ENCODE data around the gene ABI3BP.
"Not testable (repeated sequence)": the region's sequence is repeated elsewhere in the genome, so short reads cannot be mapped to it uniquely, and the experiment has no call there.

ABI3BP gene, protein sequence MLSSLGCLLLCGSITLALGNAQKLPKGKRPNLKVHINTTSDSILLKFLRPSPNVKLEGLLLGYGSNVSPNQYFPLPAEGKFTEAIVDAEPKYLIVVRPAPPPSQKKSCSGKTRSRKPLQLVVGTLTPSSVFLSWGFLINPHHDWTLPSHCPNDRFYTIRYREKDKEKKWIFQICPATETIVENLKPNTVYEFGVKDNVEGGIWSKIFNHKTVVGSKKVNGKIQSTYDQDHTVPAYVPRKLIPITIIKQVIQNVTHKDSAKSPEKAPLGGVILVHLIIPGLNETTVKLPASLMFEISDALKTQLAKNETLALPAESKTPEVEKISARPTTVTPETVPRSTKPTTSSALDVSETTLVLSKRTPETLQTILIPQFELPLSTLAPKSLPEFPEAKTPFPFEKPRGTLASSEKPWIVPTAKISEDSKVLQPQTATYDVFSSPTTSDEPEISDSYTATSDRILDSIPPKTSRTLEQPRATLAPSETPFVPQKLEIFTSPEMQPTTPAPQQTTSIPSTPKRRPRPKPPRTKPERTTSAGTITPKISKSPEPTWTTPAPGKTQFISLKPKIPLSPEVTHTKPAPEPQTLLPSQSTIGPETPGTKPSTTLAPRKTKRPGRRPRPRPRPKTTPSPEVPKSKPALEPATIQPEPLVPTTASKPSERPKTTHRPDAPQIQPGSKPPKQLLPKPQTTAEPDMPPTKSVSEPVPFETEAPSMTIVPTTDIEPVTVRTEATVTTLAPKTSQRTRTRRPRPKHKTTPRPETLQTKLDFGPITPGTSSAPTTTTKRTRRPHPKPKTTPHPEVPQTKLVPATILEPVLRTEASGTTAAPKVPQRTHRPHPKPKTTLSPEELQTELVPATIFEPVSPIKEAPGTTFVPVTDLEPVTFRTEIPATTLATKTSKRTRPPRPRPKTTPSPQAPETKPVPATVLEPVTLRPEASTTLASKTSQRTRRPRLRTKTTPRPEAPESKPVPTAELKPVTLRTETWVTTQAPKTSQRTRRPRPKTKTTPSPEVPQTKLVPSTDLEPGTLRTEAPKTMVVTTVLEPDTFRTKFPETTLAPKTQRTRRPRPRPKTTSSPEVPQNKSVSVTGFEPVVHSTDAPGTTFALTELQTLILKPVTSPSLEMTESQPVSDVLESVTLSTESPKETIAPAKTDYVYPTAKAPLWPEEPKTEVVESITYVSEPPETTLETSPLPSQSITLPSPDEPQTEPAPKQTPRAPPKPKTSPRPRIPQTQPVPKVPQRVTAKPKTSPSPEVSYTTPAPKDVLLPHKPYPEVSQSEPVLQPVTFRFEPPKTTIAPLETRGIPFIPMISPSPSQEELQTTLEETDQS (N-terminal part only)

DNA sequence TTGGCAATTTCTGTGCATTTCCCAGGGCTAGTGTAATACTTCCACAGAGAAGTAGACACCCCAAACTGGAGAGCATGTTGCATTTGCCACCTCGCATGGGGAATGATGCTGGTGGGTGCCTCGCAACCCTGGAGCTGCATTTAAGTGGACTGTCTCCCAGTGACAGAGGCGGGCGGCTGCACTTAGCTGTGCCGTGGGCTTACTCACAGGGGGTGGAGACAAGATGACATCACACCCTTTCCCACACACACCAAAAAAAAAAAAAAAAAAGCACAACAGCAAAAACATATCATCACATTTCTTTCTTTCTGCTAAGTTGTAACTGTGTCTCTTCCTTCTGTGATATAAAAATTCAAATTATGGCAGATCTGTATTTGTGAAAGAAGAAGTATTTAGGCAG is at the start of gene ABI3BP:
Gene ABI3BP (minus strand): TSS at position 113 of the 400 bp plus-strand sequence. CDS start 37 bp downstream, at position 76.
- no peak for DNase-seq (ENCODE audit: low read depth in 3 of 3)

DNA sequence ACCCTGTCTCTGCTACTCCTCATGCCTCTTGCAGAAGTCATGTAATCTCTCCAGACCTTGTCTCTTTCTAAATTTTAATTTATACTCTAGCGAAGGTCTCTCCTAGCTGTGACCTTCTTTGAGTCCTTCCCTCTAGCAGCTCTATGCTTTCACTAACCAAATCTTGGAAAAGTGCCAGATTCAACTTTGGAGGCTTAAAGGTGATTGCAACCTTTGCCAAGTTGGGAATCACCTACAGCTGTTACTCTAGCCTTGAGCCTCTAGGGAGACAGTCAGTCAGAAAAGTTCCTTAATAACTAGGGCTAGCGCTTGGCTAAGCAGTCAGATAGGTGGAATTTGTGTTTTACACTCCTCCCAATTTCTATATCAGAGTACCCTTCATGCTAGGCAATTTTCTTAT is 46.1 kb upstream of the ABI3BP start:
- no peak for DNase-seq (ENCODE audit: low read depth in 3 of 3)

DNA sequence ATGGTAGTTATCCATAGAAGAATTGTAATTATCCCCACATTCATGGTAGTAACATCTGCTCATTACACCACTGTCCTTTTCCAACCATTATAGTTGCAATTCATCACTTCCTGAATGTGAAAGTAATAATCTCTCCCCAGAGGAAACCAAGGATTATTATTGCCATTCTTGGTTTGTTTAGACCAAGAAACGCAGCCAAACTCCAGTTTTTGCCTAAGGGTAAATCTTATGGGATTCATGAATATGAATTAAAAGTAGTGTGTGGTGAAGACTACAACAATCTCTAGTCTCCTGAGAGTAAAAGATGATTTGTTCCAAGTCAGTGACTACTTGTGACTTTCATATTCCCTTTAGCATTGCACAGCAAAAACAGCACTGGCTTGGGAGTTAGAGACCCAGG is 45.7 kb upstream of the ABI3BP start:
- no peak for DNase-seq (ENCODE audit: low read depth in 3 of 3)

DNA sequence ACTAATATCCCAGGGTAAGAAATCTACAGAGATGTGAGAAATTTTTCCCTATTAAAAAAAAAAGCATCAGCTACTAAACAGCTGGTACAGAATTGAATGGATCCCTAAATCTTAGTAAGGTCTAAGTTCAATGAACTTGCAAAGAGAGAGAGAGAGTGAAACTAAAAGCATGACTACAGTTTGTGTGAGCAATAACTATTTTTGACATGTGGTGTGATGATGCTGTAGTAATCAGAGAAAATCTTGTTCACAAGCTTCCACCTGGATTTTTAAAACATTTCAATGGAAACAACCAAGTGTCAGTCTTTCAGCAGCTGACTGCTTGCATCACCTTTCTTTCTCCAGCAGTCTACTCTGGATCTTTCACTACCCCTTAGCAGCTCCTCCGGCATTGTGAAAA is 45.2 kb upstream of the ABI3BP start:
- no peak for DNase-seq (ENCODE audit: low read depth in 3 of 3)

DNA sequence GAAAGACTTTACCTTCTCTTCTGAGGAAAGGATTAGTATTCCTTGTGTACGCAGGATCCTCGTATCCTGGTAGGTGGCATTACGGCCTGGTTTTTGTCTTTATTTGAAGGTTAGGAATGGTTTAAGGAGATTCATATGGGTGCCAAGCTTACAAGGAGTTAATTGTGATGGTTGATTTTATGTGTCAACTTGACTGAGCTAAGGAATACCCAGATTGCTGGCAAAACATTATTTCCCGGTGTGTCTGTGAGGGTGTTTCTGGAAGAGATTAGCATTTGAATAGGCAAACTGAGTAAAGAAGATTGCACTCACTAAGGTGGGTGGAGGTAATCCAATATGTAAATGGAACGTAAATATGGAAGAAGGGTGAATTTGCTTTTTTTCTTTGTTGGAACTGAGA is 44.4 kb upstream of the ABI3BP start:
- no peak for DNase-seq (ENCODE audit: low read depth in 3 of 3)

DNA sequence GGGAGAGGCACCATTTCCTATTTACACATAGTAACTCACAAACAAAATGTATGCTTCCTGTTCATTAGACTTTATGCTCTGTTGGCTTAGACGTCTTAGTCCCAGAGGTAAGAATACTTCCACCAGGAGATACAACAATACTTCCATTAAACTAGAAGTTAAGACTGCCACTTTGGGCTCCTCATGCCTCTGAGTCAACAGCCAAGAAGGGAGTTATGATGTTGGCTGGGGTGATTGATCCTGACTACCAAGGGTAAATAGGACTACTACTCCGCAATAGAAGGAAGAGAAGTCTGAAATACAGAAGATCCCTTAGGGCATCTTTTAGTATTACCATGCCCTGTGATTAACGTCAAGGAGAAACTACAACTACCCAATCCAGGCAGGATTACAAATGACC is 43.5 kb upstream of the ABI3BP start:
- no peak for DNase-seq (ENCODE audit: low read depth in 3 of 3)

DNA sequence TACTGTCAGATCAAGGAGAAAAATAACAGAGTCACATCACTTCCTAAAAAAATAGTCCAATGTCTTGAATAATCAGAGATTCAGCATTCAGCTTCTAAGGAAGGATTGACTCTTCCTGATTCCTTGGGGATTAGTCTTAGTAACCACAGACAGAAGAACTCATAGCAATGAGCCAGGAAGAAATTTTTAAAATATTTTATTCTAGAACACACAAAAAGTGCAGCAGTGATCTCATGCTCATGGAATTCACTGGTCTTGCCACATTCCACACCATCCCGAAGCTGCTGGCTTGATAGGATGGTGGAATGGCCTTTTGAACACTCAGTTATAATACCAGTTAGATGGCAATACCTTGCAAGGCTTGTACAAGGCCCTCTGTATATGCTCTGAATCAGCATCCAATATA is 43.0 kb upstream of the ABI3BP start:
- no peak for DNase-seq (ENCODE audit: low read depth in 3 of 3)

DNA sequence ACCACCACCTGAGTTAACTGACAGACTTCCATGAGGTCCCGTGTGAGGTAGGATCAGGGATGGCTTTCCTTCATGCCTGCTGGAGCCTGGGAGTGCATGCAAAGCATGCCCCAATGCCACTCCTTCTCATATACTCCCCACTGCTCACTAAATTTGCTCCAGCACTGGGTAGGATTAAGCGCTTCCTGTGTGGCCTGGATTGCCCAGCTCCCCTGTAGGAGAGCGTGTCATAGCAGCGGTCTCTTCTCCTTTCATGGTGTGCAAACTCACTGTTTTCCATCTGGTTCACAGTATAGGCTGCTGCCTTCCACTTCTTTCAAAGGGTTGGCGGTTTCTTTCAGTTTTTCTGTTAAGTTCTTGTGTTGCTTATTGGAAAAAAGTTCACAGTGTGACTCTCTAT is 34.1 kb upstream of the ABI3BP start:
- DNase-seq (ENCODE audit: low read depth in 3 of 3), result no peak

DNA sequence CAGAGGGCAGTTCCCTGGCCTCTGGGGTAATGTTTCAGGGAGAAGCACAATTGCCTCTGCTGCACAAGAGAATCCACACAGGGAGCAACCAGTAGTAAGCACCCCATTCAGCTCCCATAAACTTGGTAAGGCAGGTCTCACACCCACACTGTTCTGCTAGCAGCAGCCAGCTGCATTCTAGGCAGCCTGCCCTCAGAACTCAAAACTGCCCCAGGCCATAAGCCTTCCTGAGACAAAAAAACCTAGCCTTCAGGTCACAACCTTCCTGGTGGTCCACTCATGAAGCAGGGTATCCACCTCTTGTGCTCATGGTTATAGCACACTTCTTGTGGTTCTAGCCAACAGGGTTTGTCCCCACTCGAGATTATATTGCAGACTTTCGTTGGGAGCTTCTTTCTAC is 33.7 kb upstream of the ABI3BP start:
- DNase-seq (ENCODE audit: low read depth in 3 of 3), result no peak

DNA sequence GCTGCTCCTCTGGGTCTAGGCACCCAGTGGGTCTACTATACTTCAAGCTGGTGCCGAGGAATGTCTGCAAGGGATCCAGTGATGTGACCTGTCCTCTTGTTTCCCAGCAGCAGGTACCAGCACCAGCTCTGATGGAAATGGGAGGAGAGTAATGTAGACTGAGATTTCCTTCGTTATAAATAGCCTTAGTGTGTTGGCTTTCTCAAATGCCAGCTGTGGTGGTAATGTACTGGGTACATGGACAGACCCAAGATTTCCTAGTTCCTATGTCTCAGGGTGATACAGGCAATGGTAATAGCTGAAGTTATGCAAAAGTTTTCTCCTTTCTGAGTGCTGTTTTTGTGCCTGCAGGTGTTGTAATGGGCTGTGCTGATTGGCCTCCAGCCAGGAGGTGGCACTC is 33.0 kb upstream of the ABI3BP start:
- no peak for DNase-seq (ENCODE audit: low read depth in 3 of 3)

DNA sequence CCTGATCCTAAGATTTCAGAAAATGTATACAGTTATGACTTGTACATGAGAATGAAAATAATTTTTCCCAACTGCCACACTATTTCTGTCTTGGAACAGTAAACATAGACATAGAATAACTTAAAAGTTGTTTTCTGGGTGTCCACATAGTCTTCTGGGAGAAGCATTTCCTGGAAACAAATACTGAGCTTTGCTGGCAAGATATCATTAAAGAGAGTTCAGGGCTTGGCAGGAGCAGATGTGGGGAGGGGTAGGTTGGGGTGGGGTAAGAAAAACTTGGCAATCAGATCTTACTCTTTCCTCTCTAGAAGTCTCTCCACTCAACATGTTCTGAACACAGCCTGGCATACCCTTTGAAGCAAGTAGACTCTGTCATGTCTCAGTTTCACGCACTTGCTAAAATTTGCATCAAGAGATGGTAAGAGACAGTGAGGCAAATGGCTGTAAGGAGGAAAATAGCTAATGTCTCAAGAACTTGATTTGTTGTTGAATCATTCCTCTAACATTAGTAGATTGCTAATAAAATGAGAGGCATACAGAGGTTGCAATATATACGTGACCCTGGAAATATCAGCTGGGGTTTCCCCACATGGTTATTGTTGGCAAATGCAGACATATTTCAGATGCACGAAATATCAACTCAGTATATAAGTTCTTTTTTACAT is 27.3 kb upstream of the ABI3BP start:
- DNase-seq (ENCODE audit: low read depth in 3 of 3), result no peak

DNA sequence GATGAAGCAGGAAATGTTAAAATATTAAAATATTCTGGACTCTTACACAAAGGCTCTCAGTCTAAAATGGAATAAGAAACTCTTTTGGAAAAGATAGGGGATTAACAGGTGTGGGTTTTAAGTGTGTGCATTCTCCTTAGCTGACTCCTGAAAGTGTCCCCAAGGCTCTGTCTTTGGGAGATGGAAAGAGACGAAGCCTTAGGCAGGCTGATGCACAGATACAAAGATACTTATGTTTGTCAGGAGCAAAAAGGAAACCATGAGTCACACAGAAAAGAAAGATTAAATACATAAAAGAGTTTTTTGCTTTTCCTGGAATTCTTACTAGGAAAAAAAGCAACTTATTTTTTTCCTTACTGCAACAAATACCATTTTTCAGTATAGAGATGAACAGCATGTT is 23.8 kb upstream of the ABI3BP start:
- no peak for DNase-seq (ENCODE audit: low read depth in 3 of 3)

DNA sequence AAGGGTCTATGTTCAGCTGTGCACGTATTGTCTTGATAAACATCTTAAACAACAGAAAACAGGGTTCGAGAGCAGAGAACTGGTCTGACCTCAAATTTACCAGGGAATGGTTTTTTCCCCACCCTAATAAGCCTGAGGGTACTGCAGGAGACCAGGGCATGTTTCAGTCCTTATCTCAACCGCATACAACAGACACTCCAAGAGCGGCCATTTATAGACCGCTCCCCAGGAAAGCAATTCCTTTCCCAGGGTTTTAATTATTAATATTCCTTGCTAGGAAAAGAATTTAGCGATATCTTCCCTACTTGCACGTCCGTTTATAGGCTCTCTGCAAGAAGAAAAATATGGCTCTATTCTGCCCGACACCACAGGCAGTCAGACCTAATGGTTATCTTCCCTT is 19.1 kb upstream of the ABI3BP start:
- not testable (repeated sequence) for DNase-seq (ENCODE audit: low read depth in 3 of 3)

DNA sequence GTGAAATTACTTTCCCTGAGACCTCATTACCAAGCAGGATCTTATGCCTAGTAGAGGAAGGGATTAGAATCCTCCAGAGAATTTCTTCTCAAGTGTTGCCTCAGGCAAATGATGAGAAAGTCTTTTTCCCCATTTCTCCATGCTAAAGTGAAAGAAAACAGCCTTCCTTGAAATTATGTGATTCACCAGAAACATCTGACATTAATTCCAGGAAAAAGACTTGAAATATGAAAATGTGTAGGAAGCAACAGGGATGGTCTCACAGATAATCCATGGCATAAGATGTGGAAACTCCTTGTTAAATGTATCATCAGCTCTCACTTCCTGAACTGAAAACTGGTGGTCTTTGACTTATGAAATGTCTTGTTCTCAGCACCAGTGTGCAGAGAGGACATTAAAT is 17.9 kb upstream of the ABI3BP start:
- no peak for DNase-seq (ENCODE audit: low read depth in 3 of 3)

DNA sequence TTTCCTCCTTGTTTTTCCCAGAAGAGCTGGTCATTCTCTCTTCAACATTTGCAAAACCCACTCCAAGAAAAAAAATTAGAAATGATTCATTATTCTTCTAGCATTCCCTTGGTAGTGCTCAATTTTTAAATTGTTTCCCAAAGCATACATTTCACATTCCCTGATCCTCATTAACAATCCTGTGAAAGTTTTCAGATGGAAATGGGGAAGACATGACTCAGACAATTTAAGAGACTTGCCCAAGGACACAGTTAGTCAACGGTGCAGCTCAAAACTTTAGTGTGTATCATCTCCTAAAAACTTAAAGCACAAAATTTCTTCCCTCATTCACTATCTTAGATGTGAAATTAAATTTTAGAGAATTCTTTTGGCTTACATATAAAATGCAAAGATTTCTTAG is 17.1 kb upstream of the ABI3BP start:
- no peak for DNase-seq (ENCODE audit: low read depth in 3 of 3)

DNA sequence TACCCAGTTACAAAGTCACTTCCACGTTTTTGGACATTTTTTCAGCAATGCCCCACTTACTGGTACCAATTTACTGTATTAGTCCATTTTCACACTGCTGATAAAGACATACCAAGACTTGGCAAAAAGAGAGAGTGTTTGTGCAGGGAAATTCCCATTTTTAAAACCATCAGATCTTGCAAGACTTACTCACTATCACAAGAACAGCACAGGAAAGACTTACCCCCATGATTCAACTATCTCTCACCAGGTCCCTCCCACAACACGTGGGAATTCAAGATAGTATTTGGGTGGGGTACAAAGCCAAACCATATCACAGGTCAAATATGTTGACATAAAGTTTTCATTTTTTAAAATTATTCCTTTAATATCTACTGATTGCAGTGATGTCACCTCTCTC is 16.2 kb upstream of the ABI3BP start:
- no peak for DNase-seq (ENCODE audit: low read depth in 3 of 3)

DNA sequence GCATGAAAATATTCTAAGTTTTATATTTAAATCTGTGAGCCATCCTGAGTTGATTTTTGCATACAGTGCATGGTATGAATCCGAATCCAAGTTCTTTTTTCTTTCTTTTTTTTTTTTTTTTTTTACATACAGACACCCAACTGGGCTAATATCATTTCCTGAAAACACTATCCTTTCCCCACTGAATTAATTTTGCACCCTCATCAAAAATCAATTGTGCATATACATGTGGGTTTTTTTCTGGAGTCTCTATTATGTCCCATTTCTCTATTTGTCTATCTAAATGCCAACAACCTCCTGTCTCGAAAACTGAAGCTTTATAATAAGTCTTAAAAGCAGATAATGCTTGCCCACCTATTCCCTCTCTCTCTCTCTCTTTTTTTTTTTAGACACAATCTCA is 5.9 kb upstream of the ABI3BP start:
- no peak for DNase-seq (ENCODE audit: low read depth in 3 of 3)

DNA sequence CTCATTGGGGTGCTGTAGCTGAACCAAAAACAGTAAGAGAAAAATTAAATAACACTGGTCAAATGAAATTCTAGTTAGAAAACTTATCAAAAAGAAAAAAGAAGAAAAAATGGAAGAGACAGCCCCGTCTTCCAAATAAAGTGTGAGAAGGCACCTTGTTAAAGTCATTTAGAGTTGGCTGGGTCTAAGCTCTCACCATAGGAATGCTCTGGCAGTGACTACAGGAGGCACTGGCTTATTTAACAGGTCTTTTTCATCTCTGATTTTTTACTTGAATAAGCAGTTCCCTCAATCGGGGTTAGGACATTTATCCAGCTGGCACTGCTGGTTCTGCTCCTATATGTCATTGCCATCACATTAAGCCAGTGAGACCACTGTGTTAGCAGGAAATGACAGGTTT is 1.6 kb upstream of the ABI3BP start:
- no peak for DNase-seq (ENCODE audit: low read depth in 3 of 3)

DNA sequence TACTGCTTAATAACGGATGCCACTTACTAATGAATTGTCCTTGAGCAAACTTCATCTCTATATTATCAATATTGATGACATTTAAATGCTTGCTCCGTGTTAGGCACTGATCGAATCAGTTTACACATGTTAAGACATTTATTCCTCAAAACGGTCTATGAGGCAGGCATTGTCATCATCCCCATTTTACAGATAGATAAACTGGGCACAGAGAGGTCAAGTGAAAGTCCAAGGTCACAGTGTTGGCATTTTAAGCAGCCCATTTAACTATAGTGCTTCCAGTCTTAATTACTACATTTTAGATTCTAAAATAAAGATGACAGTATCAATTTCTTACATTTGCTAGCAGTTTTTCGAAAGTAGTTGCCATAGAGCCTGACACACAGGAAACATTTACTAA is 966 bp upstream of the ABI3BP start:
- DNase-seq (ENCODE audit: low read depth in 3 of 3), result no peak

DNA sequence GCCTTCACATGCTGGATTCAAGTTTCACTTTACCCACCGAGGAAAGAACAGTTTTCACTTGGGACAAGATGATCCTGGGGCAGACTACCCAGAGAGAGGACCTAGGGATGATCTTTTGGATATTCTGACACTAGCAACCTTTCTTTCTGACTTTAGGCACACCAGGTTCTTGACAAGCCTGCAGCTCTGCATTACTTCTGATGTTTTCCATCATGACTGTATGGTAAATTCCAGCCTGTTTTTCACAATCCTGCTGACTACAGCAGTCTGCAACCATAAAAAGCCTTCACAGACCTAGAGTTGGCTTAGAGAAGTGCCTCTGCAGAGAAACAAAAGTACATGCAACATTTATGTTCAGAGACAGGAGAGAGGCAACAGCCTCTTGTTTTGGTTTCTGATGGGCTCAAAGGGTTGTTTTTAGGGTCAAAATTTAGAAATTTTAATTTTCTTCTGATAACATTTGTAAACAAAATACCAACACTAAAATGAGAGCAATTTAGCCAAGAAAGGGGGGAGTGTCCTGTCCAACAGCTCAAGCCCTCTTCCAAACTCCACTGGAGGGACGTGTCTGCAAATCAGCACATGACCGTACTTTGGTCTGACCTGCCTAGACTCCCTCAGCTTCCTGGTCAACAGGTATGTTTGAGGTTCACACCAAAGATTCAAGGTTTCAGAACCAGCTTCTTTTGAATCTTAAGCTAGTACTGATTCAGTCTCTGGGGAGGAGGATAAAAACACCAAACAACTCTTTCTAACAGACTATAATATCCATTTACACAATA is 799 bp downstream of the ABI3BP start:
- DNase-seq (ENCODE audit: low read depth in 3 of 3), result no peak

DNA sequence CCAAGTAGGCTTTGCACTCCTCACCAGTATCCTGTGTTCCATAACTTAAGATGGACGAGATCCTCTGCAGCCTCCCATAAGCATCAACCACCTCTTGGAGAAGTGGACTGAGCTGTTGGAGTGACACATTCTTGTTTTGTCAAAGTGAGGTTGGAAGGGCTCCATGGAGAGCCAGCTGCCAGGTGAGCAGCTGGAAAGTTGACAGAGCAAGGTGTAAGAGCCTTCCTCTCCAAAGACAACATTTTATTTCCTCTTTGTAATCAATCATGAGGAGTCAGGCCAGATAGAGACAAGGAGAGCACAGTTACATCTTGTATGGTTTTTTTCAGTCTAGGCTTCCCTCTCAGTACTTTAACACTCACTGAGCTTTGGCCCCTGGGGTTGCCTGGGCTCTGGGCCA is 5.1 kb downstream of the ABI3BP start:
- DNase-seq (ENCODE audit: low read depth in 3 of 3), result no peak
